K562 treated with DMSO at 1 percent for 24 hours (cell line): ENCODE measurements around the gene MYBPC1. TPM values are rescaled to one million over a fixed set of nuclear protein-coding genes. Genes with fewer than 3 reads are reported as not detected.

Experiments
- total RNA-seq: library from RNA; unstranded; fragments of 300-600 nt; gene quantifications from 2 replicates; pipeline ENCODE4 v1.2.3, GENCODE V29; 2022; ENCODE audit warnings: low read depth; ENCODE audit not compliant: insufficient read depth

The MYBPC1 gene, protein sequence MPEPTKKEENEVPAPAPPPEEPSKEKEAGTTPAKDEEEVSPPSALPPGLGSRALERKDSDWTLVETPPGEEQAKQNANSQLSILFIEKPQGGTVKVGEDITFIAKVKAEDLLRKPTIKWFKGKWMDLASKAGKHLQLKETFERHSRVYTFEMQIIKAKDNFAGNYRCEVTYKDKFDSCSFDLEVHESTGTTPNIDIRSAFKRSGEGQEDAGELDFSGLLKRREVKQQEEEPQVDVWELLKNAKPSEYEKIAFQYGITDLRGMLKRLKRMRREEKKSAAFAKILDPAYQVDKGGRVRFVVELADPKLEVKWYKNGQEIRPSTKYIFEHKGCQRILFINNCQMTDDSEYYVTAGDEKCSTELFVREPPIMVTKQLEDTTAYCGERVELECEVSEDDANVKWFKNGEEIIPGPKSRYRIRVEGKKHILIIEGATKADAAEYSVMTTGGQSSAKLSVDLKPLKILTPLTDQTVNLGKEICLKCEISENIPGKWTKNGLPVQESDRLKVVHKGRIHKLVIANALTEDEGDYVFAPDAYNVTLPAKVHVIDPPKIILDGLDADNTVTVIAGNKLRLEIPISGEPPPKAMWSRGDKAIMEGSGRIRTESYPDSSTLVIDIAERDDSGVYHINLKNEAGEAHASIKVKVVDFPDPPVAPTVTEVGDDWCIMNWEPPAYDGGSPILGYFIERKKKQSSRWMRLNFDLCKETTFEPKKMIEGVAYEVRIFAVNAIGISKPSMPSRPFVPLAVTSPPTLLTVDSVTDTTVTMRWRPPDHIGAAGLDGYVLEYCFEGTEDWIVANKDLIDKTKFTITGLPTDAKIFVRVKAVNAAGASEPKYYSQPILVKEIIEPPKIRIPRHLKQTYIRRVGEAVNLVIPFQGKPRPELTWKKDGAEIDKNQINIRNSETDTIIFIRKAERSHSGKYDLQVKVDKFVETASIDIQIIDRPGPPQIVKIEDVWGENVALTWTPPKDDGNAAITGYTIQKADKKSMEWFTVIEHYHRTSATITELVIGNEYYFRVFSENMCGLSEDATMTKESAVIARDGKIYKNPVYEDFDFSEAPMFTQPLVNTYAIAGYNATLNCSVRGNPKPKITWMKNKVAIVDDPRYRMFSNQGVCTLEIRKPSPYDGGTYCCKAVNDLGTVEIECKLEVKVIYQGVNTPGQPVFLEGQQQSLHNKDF
- total RNA-seq, result not detected in 2 replicates

DNA sequence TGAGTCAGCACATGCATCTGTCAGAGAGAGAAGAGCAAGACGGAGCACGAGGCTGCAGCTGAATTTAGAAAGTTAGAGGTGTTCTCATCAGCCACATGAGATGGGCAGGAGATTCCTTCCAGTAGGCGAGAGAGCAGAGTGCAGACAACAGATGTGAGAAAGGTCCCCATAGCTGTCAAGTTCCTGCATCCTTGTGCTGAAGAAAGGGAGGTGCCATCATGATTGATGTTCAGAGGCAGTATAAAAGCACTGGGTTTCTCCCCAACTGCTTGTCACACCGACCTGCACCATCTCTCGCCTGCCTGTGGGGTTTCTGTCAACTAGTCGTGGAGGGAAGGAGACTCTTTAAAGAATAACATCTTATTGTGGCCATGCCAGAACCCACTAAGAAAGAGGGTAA is at the start of gene MYBPC1:
Gene MYBPC1, plus strand, starts transcription at position 272 of the 400 bp plus-strand sequence. Its CDS starts 100 bp downstream, at position 372.

GRCh38 chr12:101697197-101697929 is 102.6 kb downstream of the MYBPC1 start, which contains the start of gene CHPT1:
TSS of gene CHPT1 (plus strand) at chr12:101697640. CDS start at chr12:101697862, 222 bp downstream.

Other genes starting within 250 kb of the MYBPC1 start
- 15.2 and 22.6 TPM in 2 replicates for gene ARL1, start 187.2 kb upstream of the MYBPC1 start, total RNA-seq
- gene SPIC, start 119.6 kb upstream of the MYBPC1 start, total RNA-seq, result not detected in 2 replicates
- gene CHPT1, start 102.7 kb downstream of the MYBPC1 start, total RNA-seq, result 86.5 and 86.6 TPM in 2 replicates
- gene SYCP3, start 144.5 kb downstream of the MYBPC1 start, total RNA-seq, result 0.46 TPM in 1 of 2 replicates, not detected in the other
- 18.6 and 19.1 TPM in 2 replicates for gene GNPTAB, start 236.0 kb downstream of the MYBPC1 start, total RNA-seq